ENCODE data around the gene OR2A5. TPM values are rescaled to one million over a fixed set of nuclear protein-coding genes. Genes with fewer than 3 reads are reported as not detected.

The OR2A5 gene
- total and polyA plus RNA-seq, 2 of the 8 experiments (the other 6 are each of a cell fraction or from before 2014, with no cell fraction given): not detected

- ChIA-PET CTCF (ENCODE audit: partially characterized antibody) (interaction anchor here (1.0 to 2.4 kb wide), 6 partner anchors 10 to 139 kb away, joined by 3 to 5 read pairs (median 4); no protein-coding TSS in a partner anchor), POLR2A (ENCODE audit: partially characterized antibody) (no interaction called here)
- no peaks in the 10 kb centered on the region for H3K36me3 ChIP-seq (ENCODE audit: control insufficient read depth in 2 of 4, insufficient read depth in 4 of 4, low read length in 3 of 4)
- 81% methylated on average over 1 of the region's 1 CpG; no CpG with 5 or more reads in 1 of the 2 experiments for WGBS, 2 experiments (ENCODE audit: extremely low coverage in 1 of 2, insufficient coverage in 1 of 2, insufficient read length in 1 of 2, insufficient replicate concordance in 2 of 2, low coverage in 1 of 2, low lambda C conversion rate in 2 of 2, missing lambda C conversion rate in 1 of 2)
- H3K18ac ChIP-seq (ENCODE audit: extremely low read depth, low read length): no peak overlapping the region
- H3K27me3 ChIP-seq (replicated peaks in 1 of 4; ENCODE audit: control insufficient read depth in 3 of 4, extremely low read depth in 1 of 4, insufficient read depth in 3 of 4, low read length in 3 of 4): no peaks in the 10 kb centered on the region
- H3K9ac ChIP-seq (replicated peaks in 1 of 4; ENCODE audit: extremely low read depth in 1 of 4, low read depth in 3 of 4, low read length in 3 of 4): no peak overlapping the region
- no peak overlapping the region for H3K23ac ChIP-seq (ENCODE audit: insufficient read length)
- H3K4ac ChIP-seq (replicated peaks; ENCODE audit: insufficient read length, low read depth, low read length): no peak overlapping the region
- H3K79me2 ChIP-seq (ENCODE audit: control insufficient read depth in 1 of 2, insufficient read depth in 2 of 2, low read length in 2 of 2): no peaks in the 10 kb centered on the region
- no peak overlapping the region for H2BK12ac ChIP-seq (ENCODE audit: low read depth, low read length)
- FAIRE-seq (no peak), DNase-seq (ENCODE audit: low read depth in 1 of 2, low spot score in 2 of 2) (no peak)
- H3K56ac ChIP-seq (replicated peaks; ENCODE audit: insufficient read length, low read depth, low read length): no peak overlapping the region
- no peaks in the 10 kb centered on the region for H4K20me1 ChIP-seq (replicated peaks in 1 of 2; ENCODE audit: control insufficient read depth in 1 of 2, insufficient read depth in 2 of 2, low read length in 2 of 2)
- H4K8ac ChIP-seq (ENCODE audit: extremely low read depth, insufficient read depth, low read length): no peak overlapping the region
- H3K9me3 ChIP-seq (ENCODE audit: insufficient read depth in 2 of 2, low read depth in 1 of 2, low read length in 1 of 2): no peaks in the 10 kb centered on the region
- no peak overlapping the region for H3K14ac ChIP-seq (ENCODE audit: insufficient read length)
- no peak overlapping the region for H2AK5ac ChIP-seq (ENCODE audit: low read depth, low read length)
- H3K4me1 ChIP-seq (replicated peaks in 1 of 4; ENCODE audit: control insufficient read depth in 3 of 4, insufficient read depth in 4 of 4, low read length in 3 of 4): no peaks in the 10 kb centered on the region
- H4K91ac ChIP-seq (replicated peaks; ENCODE audit: insufficient read length, low read length): no peak overlapping the region
- H3K27ac ChIP-seq (ENCODE audit: low read depth, low read length): no peak overlapping the region
- H3K4me3 ChIP-seq (ENCODE audit: extremely low read depth in 1 of 4, insufficient read depth in 2 of 4, low read depth in 3 of 4, low read length in 4 of 4): no peak overlapping the region
- H2BK15ac ChIP-seq (ENCODE audit: low read length): no peak overlapping the region
- no peaks in the 10 kb centered on the region for H3K23me2 ChIP-seq (ENCODE audit: low read depth, low read length)
- no peaks in the 10 kb centered on the region for H3K79me1 ChIP-seq (ENCODE audit: low read depth, low read length)
- no peak overlapping the region for H2BK20ac ChIP-seq (ENCODE audit: low read length)
- no peak overlapping the region for H2AFZ ChIP-seq (ENCODE audit: low read length)
- no peak overlapping the region for H4K5ac ChIP-seq (ENCODE audit: insufficient read length, low read depth, low read length)
- no peak overlapping the region for H2BK120ac ChIP-seq (replicated peaks; ENCODE audit: low read depth, low read length)
- H3K4me2 ChIP-seq (ENCODE audit: insufficient read depth in 1 of 2, low read depth in 2 of 2, low read length in 2 of 2): no peak overlapping the region
- no peak overlapping the region for H2BK5ac ChIP-seq (ENCODE audit: low read depth, low read length)
- TF ChIP-seq POLR2A (IDR thresholded peaks at IDR 0.05; ENCODE audit: control extremely low read depth in 1 of 2, low read depth in 2 of 2, low read length in 2 of 2) (no peak), USF2 (IDR thresholded peaks at IDR 0.05; ENCODE audit: low read length) (no peak), KDM1A (IDR thresholded peaks at IDR 0.05; ENCODE audit: borderline replicate concordance, low read length) (no peak), ZNF274 (IDR thresholded peaks at IDR 0.05; ENCODE audit: borderline replicate concordance, extremely low read depth, low read length) (no peak), BRCA1 (IDR thresholded peaks at IDR 0.05; ENCODE audit: low read depth, low read length) (no peak), CREB1 (IDR thresholded peaks at IDR 0.05) (no peak), POLR2AphosphoS5 (IDR thresholded peaks at IDR 0.05; ENCODE audit: low read depth, low read length) (no peak), GABPA (IDR thresholded peaks at IDR 0.05; ENCODE audit: borderline replicate concordance, insufficient read depth, low read length) (no peak), HDAC2 (IDR thresholded peaks at IDR 0.05; ENCODE audit: borderline replicate concordance in 1 of 2, low read depth in 2 of 2, low read length in 2 of 2) (no peak), SP4 (IDR thresholded peaks at IDR 0.05; ENCODE audit: low read length) (no peak), FOSL1 (IDR thresholded peaks at IDR 0.05; ENCODE audit: insufficient read depth, low read depth, low read length) (no peak), CHD1 (IDR thresholded peaks at IDR 0.05; ENCODE audit: low read depth, low read length) (no peak), MAFK (IDR thresholded peaks at IDR 0.05; ENCODE audit: low read depth, low read length) (no peak)
- TF ChIP-seq, protein P1, sequence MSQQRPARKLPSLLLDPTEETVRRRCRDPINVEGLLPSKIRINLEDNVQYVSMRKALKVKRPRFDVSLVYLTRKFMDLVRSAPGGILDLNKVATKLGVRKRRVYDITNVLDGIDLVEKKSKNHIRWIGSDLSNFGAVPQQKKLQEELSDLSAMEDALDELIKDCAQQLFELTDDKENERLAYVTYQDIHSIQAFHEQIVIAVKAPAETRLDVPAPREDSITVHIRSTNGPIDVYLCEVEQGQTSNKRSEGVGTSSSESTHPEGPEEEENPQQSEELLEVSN (IDR thresholded peaks at IDR 0.05): no peak
These were observed 20.8 kb upstream of the OR2A5 start for GRCh38 chr7:144027974-144028373.

Measured in H1 (cell line).